GM21825 (cell line): ENCODE results near the gene KLHL22.
"Not testable (repeated sequence)": the region's sequence is repeated elsewhere in the genome, so short reads cannot be mapped to it uniquely, and the experiment has no call there.

ENCODE experiments used
- ATAC-seq: cut with Tn5 transposase; IDR thresholded peaks from one replicate; pipeline ENCODE4 v1.9.1; 2021; ENCODE audit warnings: mild to moderate bottlenecking, moderate library complexity; ENCODE audit not compliant: unreplicated experiment

Gene KLHL22

DNA sequence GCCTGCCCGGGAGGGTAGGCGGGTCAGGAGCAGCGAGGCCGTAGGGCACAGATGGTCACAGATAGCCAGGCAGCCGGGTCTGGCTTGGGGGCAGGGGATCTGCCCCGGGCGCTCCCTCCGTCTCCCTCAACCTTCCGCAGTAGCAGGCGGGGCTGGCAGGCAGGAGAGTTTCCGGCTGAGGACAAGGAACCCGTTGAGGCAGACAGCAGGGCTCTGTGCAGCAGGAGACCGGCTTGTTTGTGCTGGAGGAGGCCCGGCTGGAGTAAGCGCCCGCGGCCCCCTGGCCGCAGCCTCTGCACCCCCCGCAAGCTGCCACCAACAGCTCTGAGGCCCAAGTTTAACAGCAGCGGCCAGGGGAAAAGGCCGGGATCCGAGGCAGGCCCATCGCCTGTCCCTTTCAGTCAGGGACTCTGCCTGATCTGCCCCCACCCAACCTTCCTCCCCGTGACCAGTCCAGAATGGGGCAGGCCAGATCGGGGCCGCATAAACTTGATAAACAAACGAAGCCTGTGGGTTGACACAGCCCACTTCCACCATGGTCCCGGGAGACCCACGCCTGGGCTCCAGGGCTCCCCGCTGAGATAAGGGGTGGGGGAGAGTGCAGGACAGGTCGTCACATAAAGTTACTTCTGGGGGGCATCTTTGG lies 71.6 kb downstream of the KLHL22 start:
- no peak for ATAC-seq

DNA sequence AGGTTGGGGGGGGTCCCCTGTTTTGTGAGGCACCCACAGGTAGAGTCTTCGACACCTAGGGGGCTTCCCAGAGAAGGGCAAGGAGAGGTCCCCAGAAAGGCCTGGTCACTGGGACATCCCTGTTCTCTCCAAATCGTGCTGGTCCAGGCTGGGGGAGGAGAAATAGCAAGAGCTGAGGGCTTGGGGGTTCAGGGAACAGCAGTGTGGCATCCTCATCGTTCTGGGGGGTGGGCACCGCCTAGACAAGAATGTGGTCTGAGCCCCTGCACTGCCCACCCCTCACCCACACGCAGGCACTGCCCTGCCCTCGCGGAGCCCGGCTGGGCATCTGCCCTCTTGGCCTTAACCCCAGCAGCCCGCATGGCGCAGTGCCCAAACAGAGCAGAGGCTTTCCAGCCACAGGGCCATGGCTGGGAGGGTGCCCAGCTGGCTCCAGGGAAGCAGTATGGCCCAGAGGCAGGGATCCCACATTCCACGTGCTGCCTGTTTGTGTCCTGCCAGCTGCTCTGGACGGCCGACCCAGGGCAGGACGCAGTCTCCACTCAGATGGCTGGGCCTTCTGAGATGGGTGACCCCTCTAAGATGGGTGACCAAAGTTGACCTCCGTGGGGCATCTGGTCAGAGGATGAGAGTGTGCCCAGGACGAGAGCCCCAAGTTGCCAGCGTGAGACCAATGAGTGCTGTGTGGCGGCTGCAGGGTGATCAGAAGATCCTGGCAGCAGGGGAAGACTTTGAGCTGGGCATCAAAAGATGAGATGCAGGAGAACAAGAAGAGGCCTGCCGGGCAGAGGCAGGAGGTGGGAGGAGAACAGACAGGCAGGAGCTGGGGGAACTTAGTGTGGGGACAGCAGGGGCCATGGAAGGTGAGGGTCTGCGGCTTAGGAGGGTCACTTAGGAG lies 72.3 kb downstream of the KLHL22 start:
- ATAC-seq = no peak

DNA sequence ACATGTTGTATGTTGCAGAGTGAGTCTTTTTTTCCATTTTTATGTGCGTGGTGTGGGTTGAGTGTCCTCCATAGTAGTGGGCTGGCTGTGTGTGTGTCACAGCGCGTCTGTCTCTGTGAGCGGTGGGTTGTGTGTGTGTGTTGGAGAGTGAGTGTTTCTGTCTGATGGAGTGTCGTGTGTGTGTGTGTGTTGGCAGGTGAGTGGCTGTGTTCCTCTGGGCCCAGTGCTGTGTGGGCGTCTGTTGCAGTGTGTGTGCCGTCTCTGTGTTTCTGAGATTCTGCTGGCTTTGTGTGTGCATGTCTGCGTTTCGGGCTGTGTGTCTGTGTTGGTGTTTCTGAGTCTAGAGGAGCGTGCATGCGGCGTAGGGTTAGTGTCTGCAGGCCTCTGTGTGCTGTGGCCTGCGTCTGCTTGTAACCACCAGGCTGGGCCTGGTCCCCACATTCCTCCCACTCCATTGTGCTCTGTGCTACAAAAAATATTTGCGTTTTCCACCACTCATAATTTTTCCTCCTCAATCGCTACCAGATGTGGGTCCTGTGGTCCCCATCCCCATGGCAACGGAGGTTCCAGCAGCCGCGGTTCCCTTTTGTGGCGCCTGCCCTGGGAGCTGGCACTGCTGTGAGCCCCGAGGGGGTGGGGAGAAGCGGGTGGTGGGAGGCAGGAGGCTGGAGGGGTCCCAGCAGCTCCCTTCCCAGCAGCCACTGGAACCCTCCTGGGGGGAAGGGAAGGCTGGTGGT lies 73.2 kb downstream of the KLHL22 start:
- ATAC-seq = no peak

DNA sequence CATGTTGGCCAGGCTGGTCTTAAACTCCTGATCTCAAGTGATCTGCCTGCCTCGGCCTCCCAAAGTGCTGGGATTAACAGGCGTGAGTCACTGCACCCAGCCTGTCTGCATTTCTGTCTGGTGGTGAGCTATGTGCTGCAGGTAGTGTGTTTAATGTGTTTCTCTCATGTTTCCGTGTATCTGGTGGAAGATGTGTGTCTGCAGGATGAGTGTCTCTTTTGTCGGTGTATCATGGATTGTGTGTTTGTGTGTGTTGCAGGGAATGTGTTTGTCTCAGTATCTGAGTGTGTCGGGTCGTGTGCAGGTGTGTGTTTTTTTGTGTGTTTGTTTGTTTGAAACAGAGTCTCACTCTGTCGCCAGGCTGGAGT lies 74.1 kb downstream of the KLHL22 start:
- no peak for ATAC-seq

DNA sequence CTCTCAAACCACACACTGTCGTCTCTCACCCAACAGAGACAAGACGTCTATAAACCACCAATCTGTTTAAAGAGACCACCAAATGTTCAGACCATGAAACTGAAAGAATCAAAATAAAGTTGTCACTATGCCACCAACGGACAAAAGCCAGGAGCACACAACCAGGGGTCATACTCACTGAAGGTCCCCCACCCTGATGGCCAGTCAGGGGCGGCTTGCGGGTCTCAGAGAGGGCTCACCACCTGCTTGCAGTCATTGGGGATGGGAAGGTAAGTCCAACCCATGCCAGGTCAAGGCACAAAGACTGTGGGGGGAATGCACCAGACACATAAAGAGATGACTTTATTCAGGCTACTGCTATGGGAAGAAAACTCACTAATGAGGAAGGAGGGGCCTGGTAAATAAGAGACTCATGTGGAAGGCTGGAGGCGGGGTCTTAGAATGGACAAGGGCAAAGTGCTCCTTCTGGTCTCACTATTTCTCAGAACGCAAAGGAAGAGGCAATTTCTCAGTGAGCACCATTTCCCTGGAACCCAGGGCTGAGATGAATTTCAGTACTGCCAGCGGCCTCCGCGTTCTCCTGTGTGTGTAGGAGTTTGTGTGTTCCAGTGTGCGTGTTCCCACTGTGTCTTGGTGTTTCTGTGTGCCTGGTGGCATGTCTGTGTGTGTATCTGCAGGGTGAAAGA lies 75.3 kb downstream of the KLHL22 start:
- ATAC-seq = no peak

DNA sequence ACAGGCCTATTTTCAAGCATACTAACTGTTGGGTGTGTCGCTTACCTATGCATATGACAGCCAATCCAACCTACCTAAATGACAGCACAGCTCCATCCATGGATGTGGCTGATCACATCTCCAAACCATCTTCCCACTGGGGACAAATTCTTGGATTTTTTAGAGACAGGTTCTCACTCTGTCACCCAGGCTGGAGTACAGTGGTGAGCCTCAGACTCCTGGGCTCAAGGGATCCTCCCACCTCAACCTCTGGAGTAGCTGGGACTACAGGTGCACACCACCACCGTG lies 76.0 kb downstream of the KLHL22 start:
- no peak for ATAC-seq

DNA sequence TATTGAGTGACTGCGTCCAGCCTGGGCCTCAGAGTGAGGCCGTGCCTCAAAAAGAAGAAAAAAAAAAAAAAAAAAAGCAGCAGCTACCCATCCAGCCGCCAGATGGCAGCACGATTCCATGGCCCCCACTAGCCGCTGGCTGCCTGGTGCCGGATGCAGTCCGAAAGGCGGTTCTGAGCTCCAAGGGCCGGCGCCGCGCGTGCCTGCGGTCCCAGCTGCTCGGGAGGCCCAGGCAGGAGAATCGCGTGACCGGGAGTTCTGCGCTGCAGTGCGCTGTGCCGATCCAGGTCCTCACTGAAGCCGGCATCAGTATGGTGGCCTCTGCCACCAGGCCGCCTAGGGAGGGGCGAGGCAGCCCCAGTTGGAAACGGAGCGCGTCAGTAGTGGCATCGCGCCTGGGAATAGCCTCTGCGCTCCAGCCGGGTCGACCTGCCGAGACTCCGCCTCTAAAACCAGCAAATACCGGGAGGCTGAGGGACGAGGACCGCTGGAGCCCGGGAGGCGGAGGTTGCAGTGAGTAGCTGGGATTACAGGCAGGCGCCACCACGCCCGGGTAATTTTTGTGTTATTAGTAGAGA lies 77.3 kb downstream of the KLHL22 start:
- no peak for ATAC-seq

DNA sequence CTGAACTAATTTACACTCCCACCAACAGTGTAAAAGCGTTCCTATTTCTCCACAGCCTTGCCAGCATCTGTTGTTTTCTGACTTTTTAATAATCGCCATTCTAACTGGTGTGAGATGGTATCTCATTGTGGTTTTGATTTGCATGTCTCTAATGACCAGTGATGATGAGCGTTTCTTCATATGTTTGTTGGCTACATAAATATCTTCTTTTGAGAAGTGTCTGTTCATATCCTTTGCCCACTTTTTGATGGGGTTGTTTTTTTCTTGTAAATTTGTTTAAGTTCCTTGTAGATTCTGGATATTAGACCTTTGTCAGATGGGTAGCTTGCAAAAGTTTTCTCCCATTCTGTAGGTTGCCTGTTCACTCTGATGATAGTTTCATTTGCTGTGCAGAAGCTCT lies 79.9 kb downstream of the KLHL22 start:
- not testable (repeated sequence) for ATAC-seq

DNA sequence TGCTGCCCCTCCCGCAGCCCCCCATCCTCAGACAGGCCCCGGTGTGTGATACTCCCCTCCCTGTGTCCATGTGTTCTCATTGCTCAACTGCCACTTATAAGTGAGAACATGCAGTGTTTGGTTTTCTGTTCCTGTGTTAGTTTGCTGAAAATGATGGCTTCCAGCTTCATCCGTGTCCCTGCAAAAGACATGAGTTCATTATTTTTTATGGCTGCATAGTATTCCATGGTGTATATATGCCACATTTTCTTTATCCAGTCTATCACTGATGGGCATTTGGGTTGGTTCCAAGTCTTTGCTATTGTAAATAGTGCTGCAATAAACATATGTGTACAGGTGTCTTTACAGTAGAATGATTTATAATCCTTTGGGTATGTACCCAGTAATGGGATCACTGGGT lies 80.4 kb downstream of the KLHL22 start:
- ATAC-seq = not testable (repeated sequence)

DNA sequence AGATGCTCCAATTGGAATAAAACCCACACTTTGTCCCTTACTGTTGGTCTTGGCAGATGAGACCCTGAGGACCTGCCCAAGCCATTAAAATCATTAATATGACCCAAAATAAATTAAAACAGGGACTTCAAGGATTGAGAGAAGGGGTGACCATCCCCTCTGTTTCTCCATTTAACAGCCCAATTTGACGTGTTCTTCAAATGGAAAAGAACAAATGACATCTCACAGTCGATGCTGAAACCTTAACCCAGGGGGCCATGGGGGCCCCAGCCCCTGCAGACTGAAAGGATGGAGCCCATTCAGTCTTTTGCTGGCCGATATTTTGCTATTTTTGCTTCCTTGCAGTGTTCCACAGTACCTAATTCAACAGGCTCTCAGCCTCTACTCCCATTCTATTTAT lies 81.1 kb downstream of the KLHL22 start:
- no peak for ATAC-seq

DNA sequence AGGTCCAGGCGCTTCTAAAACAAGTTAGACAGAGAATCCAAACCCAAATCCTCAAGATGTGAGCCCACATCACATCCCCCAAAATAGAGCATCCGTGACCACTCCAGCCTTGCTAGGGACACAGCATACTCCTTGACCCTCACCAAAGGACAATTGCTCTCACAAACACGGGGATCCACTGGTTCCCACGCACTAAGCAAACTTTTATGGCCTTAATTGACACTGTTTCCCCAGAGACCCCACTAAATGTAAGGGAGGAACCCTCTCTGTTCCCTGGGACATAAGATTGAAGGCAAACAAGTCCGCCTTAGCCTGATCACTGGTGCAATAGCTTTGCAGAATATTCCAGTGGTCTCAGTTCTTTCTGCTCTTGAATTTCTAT lies 81.5 kb downstream of the KLHL22 start:
- no peak for ATAC-seq

DNA sequence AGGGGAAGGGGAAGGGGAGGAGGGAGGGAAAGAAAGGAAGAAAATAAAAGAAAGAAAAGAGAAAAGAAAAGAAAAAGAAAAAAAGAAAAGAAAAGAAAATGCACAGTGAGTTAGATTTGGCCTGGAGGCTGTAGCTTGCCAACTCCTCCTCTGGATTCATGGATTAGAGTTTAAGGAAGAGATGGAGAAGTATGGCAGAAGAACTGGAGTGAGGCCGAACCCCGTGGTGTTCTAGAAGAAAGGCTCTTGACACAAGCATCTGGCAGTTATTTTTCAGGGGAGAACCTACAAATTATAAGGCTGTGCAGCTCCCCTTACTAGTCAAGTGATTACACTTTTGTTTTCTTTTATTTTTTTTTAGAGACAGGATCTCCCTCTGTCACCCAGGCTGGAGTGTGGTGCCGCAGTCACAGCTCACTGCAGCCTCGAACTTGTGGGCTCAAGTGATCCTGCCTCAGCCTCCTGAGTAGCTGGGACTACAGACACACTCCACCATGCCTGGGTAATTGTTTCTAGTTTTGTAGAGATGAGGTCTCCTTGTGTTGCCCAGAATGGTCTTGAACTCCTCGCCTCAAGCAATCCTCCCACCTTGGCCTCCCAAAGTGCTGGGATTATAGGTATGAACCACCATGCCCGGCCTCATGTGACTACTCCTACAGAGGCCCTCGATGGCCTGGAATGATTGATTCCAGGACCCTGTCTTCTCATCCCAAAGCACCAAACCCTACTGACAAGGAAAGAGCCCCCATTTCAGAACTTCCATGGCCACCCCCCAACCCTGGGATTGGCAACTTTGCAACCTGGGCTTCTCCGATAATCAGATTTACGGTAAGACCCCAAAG lies 82.2 kb downstream of the KLHL22 start:
- ATAC-seq = no peak

DNA sequence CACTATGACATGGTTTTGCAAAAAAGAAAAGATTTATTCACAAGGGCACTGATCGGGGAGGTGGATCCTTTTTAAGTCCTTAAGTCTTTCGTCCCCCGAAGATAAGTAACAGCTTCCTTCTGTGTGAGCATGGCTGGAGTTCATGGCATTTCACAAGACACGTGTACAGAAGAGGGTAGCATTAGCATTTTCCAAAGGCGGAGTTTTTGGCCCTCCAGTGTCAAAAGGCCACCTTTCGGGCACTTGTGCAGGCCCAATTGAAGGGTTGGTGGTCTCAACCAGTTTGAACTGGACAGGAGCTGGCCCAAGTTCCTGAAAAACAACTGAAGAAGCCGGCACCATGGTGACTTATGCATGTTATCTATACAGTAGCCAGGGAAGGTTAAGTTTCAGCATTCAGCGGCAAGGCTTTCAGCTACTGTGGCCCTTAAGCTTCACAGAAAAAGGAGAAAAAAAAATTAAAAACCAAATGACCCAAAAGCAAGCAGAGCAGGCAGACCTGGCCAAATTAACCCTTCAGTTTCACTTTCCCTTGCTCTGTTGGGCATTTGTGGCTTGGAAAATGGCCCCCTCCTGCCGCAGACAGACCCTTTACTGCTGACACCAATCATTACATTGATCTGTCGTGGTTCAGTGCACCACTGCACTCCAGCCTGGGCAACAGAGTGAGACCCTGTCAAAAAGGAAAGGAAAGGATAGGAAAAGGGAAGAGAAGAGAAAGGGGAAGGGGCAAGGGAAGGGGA lies 83.0 kb downstream of the KLHL22 start:
- ATAC-seq = no peak

DNA sequence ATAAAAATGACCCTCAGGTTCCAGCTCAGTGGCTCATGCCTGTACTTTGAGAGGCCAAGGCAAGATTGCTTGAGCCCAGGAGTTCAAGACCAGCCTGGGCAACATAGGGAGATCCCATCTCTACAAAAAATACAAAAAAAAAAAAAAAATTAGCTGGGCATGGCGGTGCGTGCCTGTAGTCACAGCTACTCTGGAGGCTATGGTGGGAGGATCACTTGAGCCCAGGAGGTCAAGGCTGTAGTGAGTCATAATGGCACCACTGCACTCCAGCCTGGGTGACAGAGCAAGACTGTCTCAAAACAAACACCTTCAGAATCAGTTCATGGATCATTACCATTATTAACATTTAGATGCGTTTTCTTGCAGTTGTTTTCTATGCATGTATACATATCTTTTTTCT lies 86.2 kb downstream of the KLHL22 start:
- not testable (repeated sequence) for ATAC-seq

DNA sequence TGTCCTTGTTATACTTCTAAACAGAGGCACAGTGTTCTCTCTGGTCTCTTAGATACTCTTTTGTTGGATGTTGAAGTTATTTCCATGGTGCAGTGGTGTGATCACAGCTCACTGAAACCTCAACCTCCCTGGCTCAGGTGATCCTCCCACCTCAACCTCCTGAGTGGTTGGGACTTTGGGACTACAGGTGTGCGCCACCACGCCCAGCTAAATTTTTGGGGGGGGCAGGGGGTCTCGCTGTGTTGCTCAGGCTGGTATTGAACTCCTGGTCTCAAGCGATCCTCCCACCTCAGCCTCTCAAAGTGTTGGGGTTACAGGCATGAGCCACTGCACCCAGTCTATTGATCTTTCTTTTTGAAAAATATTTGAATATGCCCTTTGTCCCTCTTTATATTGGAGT lies 86.7 kb downstream of the KLHL22 start:
- no peak for ATAC-seq

DNA sequence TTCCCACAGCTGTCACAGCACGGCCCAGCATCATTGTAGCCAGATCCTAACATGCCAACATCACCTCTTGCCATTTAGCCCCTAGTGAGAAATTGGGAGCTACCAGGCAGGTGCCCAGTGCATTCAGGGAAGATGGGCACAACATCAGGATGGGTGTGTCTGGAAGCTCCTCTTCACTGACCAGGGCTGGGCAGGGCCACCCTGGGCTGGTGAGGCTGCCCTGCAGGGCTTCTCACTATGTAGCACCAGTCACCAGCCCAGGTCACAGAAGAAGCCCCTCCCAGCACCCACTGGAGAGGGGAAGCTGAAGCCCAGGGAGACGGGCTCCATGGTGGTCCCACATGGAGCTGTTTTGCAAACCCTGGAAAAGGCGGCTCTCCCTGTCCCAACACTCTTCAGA lies 87.8 kb downstream of the KLHL22 start:
- no peak for ATAC-seq

DNA sequence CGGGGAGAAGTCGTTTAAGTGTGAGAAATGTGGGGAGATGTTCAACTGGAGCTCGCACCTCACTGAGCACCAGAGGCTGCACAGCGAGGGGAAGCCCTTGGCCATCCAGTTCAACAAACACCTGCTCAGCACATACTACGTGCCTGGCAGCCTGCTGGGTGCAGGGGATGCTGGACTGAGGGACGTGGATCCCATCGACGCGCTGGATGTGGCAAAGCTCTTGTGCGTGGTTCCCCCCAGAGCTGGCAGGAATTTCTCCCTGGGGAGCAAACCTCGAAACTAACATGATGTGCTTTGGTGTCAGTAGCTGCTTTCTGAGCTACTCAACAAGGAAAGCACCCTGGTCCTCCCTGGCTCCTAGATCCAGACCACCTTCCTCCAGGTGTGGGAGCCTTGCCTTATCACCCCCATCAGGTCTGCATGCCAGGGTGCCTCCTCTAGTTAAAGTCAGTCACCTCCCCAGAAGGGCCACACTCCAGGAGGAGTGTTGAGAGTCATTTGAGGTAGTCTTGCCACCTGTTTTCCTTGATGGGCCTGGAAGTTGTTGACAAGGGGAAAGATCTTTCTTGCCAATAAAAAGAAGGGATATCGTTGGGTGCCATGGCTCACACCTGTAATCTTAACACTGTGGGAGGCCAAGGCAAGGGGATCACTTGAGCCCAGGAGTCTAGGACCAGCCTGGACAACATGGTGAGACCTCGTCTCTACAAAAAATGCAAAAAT lies 88.7 kb downstream of the KLHL22 start:
- ATAC-seq = no peak

DNA sequence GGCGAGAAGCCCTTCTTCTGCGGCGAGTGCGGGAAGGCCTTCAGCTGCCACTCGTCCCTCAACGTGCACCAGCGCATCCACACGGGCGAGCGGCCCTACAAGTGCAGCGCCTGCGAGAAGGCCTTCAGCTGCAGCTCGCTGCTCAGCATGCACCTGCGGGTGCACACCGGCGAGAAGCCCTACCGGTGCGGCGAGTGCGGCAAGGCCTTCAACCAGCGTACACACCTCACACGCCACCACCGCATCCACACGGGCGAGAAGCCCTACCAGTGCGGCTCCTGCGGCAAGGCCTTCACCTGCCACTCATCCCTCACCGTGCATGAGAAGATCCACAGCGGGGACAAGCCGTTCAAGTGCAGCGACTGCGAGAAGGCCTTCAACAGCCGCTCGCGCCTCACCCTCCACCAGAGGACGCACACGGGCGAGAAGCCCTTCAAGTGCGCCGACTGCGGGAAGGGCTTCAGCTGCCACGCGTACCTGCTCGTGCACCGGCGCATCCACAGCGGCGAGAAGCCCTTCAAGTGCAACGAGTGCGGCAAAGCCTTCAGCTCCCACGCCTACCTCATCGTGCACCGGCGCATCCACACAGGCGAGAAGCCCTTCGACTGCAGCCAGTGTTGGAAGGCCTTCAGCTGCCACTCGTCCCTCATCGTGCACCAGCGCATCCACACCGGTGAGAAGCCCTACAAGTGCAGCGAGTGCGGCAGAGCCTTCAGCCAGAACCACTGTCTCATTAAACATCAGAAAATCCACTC lies 89.5 kb downstream of the KLHL22 start:
- no peak for ATAC-seq
